ENCODE data around the gene KCNQ1.
A peak's percentile ranks its signal among the peaks of the same experiment; 100 is the strongest.

The KCNQ1 gene

DNA sequence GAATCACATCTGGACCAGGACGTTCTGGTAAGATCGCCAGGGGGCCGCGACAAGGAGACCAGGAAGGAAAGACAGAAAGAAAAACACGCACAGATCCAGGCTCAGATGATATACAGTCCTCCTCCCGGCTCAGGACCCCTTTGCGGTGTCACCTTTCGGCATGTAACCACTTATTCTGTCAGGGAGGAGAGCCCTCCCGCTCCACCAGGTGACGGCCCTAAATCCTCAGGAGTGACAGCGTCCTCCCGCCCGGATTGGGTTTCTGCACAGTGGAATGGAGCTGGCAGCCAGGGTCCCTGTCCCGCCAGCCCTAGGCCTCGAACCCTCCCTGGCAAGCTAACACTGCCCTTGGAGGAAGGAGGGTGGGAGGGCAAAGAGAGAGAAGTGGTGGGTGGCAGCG lies 279.3 kb downstream of the KCNQ1 start:
- H3K27ac ChIP-seq = no peak overlapping the region
- no peak for DNase-seq
- no peak for TF ChIP-seq CTCF (IDR thresholded peaks at IDR 0.05; ENCODE audit: low read depth, low read length)
- no peaks in the 10 kb centered on the region for H3K36me3 ChIP-seq
- no peak overlapping the region for H3K4me3 ChIP-seq (ENCODE audit: low read depth, low read length)
- H3K9me3 ChIP-seq (ENCODE audit: severe bottlenecking) = peaks cover 13% of the 10 kb centered on the region
- no peaks in the 10 kb centered on the region for H3K27me3 ChIP-seq (ENCODE audit: insufficient read depth, low read depth, severe bottlenecking)

DNA sequence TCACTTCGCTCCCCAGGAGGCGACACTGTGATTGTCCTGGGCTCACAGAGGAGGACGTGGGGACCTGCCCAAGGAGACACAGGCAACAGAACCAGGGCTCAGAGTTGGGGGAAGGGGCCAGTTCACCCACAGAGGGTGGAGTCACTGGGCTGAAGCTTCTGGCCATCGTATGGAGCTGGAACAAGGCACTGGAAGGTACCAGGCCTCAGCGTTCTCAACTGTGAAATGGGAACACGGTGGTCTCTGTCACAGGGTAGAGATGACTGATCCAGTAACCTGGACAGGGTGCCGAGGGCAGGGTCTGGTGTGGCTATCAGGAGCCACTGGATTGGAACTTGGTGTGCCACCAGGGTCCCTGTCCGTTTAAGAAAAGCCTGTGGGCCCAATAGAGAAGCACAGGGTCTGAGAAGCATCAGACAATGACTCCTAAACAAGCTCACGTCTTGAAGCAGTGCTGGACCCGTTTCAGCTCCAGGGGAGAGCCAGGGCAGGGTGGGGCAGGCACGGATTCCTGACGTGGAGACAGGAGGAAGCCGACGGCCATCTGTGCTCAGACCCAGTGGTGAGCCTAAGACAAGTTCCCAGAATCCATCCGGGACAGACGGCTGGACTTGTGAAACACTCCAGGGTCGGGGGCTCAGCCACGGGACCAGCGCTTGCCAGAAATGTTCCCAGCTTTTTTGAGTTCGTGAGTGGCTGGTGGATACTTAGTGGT lies 280.0 kb downstream of the KCNQ1 start:
- H3K27ac ChIP-seq = peak overlapping the region; percentile 35
- H3K36me3 ChIP-seq = no peaks in the 10 kb centered on the region
- H3K9me3 ChIP-seq (ENCODE audit: severe bottlenecking) = peaks cover 13% of the 10 kb centered on the region
- peak; percentile 49 for DNase-seq
- no peak for TF ChIP-seq CTCF (IDR thresholded peaks at IDR 0.05; ENCODE audit: low read depth, low read length)
- no peaks in the 10 kb centered on the region for H3K27me3 ChIP-seq (ENCODE audit: insufficient read depth, low read depth, severe bottlenecking)
- no peak overlapping the region for H3K4me3 ChIP-seq (ENCODE audit: low read depth, low read length)

DNA sequence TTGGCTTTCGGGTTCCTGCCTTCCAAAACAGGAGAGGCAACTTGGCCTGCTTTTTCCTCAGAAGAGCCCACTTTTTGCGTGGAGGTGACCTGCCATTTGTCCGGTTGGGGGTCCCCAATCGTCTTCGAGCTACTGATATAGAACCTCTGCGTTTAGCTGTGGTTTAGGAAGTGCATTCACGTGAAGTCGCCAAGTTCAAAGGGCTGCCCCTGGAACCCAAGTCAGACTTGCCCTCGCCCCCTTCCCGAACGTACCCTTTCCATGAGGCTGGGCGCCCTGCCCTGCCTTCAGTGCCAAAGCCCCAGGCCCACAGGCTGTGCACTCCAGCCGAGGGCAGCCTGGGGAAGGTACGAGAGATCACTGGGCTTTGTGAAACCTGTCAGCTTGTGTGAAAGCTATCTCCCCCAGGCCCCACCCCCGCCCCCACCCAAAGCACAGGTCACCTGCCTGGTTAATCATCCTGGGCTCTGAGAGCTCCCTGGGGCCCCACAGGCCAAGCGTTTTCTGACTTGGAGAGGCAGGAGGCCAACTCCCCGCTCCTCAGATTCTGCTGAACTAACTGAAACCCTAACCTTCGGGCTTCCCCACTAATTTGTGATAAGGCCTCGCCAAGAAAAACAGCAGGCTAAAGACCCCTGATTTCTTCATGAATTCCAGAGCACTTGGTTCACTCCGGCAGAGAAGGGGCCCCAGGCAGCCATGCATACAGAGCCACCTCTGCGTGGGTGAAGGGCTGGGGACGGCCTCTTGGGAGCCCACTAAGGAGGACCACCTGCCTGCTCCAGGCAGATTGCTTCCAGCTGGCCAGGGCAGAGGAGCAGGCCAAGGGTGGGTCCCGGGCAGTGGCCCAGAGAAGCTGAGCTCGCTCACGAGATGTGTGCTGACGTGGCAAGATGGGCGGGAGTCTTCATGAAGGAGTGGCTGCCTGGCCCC lies 280.8 kb downstream of the KCNQ1 start:
- Histone ChIP-seq H3K9me3 (ENCODE audit: severe bottlenecking) (peaks cover 13% of the 10 kb centered on the region), H3K4me3 (ENCODE audit: low read depth, low read length) (no peak overlapping the region), H3K36me3 (no peaks in the 10 kb centered on the region), H3K27me3 (ENCODE audit: insufficient read depth, low read depth, severe bottlenecking) (no peaks in the 10 kb centered on the region), H3K27ac (peak overlapping the region; percentile 56)
- TF ChIP-seq CTCF (IDR thresholded peaks at IDR 0.05; ENCODE audit: low read depth, low read length) = no peak
- DNase-seq = peak; percentile 56

DNA sequence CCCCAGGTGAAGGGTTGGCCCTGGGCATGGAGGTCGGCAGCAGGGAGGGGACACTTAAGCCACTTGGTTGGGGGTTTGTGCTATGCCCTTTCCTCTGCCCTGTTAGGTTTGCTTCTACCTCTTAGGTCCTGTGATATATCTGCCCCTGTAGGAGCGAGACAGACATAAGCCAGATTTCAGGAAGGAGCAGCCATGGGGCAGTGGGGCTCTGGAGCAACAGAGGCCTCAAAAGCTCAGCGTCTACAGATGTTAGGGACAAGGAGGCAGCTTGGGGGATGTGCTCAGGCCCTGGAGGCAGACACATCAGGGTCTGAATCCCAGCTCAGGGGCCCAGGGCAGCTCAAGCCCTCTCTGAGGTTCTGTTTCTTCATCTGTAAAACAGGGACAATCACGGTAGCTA lies 282.2 kb downstream of the KCNQ1 start:
- Histone ChIP-seq H3K27ac (no peak overlapping the region), H3K36me3 (no peaks in the 10 kb centered on the region), H3K27me3 (ENCODE audit: insufficient read depth, low read depth, severe bottlenecking) (no peaks in the 10 kb centered on the region)

DNA sequence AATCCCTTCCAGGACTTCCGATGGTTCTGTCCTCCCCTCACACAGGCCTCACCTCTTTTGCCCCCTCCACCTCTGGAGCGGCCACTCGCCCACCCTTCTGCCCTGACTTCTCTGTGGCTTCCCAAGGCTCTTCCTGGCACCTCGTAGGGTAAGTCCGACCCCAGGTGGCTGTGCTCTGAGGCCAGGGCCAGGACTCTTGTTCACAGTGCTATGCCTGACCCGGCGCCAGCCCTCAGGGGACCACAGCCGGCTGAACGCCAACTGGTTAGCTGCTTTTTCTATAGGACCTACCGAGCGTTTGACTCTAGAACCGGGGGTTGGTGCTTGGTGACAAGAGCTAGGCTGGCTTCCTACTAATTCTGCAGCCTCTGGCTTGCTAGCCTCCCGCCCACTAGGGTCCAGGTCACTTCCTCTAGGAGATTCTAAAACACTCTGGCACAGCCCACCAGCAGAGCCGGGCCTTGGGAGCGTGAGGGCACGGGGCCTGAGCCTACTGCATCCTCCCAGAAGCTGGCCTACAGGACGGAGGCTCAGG lies 283.4 kb downstream of the KCNQ1 start:
- no peak overlapping the region for H3K4me3 ChIP-seq (ENCODE audit: low read depth, low read length)
- TF ChIP-seq CTCF (IDR thresholded peaks at IDR 0.05; ENCODE audit: low read depth, low read length) = no peak
- DNase-seq = no peak
- H3K9me3 ChIP-seq (ENCODE audit: severe bottlenecking) = peaks cover 13% of the 10 kb centered on the region
- H3K27ac ChIP-seq = no peak overlapping the region
- no peaks in the 10 kb centered on the region for H3K36me3 ChIP-seq
- no peaks in the 10 kb centered on the region for H3K27me3 ChIP-seq (ENCODE audit: insufficient read depth, low read depth, severe bottlenecking)

More for the DNA sequence above, 282.2 kb downstream of the KCNQ1 start:
- no peak for DNase-seq
- H3K4me3 ChIP-seq (ENCODE audit: low read depth, low read length) = no peak overlapping the region
- peaks cover 13% of the 10 kb centered on the region for H3K9me3 ChIP-seq (ENCODE audit: severe bottlenecking)
- no peak for TF ChIP-seq CTCF (IDR thresholded peaks at IDR 0.05; ENCODE audit: low read depth, low read length)
